T-helper 17 cell (primary cell): Measurements from ENCODE around the gene MIOX. TPM values are rescaled to one million over a fixed set of nuclear protein-coding genes. Genes with fewer than 3 reads are reported as not detected.

Source experiments
- ATAC-seq: fragments of 150-1000 bp; cut with Tn5 transposase; 2 replicates; pipeline ENCODE4 v1.10.0; 2021; ENCODE audit warnings: mild to moderate bottlenecking, moderate library complexity
- DNase-seq, 3 donors: peaks; one replicate each; pipeline versions ENCODE4 v3.0.0 to v3.0.0-alpha.2; 2020 to 2021
- H3K9me3 ChIP-seq: one replicate; pipeline ENCODE4 v1.7.0; 2013; ENCODE audit warnings: low read length, mild to moderate bottlenecking; ENCODE audit not compliant: control insufficient read depth, poor library complexity, severe bottlenecking
- H3K27ac Mint-ChIP-seq: one replicate; pipeline ENCODE4 v1.8.0; 2022; ENCODE audit warnings: mild to moderate bottlenecking, moderate library complexity, mixed read lengths
- H3K27me3 Mint-ChIP-seq: one replicate; pipeline ENCODE4 v1.8.0; 2022; ENCODE audit warnings: mixed read lengths
- H3K36me3 Mint-ChIP-seq: one replicate; pipeline ENCODE4 v1.8.0; 2022; ENCODE audit warnings: low read depth, mixed read lengths
- H3K4me1 Mint-ChIP-seq: one replicate; pipeline ENCODE4 v1.8.0; 2022; ENCODE audit warnings: mild to moderate bottlenecking, mixed read lengths
- H3K4me3 Mint-ChIP-seq: one replicate; pipeline ENCODE4 v1.8.0; 2022; ENCODE audit warnings: mild to moderate bottlenecking, moderate library complexity, mixed read lengths
- total RNA-seq, 4 donors: library from RNA in 2 of 4; stranded (reverse) in 2 of 4; gene quantifications; one replicate each; pipeline ENCODE4 v1.2.3 and lab custom pipeline; 2022 to 2026

MIOX gene
- total RNA-seq, 2 donors from 2014 or later = not detected

GRCh38 chr22:50473088-50473487 lies 13.6 kb upstream of the MIOX start:
- H3K4me1 Mint-ChIP-seq = peaks cover 48% of the 10 kb centered on the region
- H3K36me3 Mint-ChIP-seq = peaks cover 3% of the 10 kb centered on the region
- peak overlapping the region; percentile 97 for H3K27ac Mint-ChIP-seq
- H3K27me3 Mint-ChIP-seq = no peaks in the 10 kb centered on the region
- no peaks in the 10 kb centered on the region for H3K9me3 ChIP-seq
- DNase-seq (peak in 1 of 3 donors; percentile 47), ATAC-seq (peak; percentile 16)
- H3K4me3 Mint-ChIP-seq = peak overlapping the region; percentile 99

- no peaks in the 10 kb centered on the region for H3K9me3 ChIP-seq
- Mint-ChIP-seq H3K27ac (peak overlapping the region; percentile 97), H3K27me3 (no peaks in the 10 kb centered on the region), H3K4me3 (peak overlapping the region; percentile 99), H3K4me1 (peaks cover 44% of the 10 kb centered on the region), H3K36me3 (peaks cover 3% of the 10 kb centered on the region)
- ATAC-seq (no peak), DNase-seq (no peak)
Measured at GRCh38 chr22:50473855-50474671, 12.6 kb upstream of the MIOX start.

GRCh38 chr22:50474710-50475651 lies 11.7 kb upstream of the MIOX start, which contains the start of gene SBF1:
Gene SBF1 (minus strand): TSS chr22:50475035. CDS start chr22:50474840, 195 bp downstream.
- Mint-ChIP-seq H3K4me3 (peak within 1 kb of the TSS; percentile 99), H3K4me1 (peaks cover 38% of the 10 kb centered on the region), H3K27me3 (peaks cover under 1% of the 10 kb centered on the region), H3K27ac (peak within 1 kb of the TSS; percentile 97), H3K36me3 (peaks cover 3% of the 10 kb centered on the region)
- H3K9me3 ChIP-seq = no peaks in the 10 kb centered on the region
- DNase-seq (peak; percentile 84 to 88 (median 84)), ATAC-seq (peak; percentile 77)

DNA sequence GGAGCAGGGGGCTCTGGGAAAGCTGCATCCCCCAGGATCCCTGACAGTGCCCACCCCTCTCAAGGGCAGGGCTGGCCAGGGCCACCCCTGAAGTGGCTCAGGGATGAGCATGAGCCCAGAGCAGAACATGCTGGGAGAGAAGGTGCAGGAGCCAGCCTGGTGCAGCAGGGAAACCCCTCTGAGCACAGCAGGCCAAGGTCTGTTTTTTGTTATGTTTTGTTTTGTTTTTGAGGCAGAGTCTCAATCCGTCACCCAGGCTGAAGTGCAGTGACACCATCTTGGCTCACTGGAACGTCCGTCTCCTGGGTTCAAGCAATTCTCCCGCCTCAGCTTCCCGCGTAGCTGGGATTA lies 11.0 kb upstream of the MIOX start:
- ATAC-seq (no peak), DNase-seq (no peak)
- peaks cover 3% of the 10 kb centered on the region for H3K36me3 Mint-ChIP-seq
- peak overlapping the region; percentile 79 for H3K27ac Mint-ChIP-seq
- H3K4me3 Mint-ChIP-seq = peak overlapping the region; percentile 77
- H3K9me3 ChIP-seq = no peaks in the 10 kb centered on the region
- H3K4me1 Mint-ChIP-seq = peaks cover 38% of the 10 kb centered on the region
- peaks cover 5% of the 10 kb centered on the region for H3K27me3 Mint-ChIP-seq

DNA sequence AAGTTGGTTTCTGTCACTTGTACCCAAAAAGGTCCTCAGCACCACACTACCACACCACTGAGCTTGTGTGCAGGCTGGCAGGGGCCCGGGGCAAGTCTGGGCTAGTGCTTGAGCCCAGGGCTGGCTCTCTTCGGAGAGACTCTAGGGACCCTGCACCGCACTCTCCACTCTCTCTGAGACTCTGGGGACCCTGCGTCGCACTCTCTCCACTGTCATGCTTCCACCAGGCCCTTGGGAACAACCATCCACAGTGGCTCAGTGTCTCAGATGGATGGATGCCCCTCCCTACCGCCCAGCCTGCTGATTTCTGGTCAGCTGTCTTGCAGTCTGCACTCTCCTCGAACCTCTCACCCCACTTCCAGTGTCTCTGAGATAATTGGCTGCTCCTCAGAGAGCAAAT lies 9.8 kb upstream of the MIOX start:
- H3K27me3 Mint-ChIP-seq = peaks cover 5% of the 10 kb centered on the region
- H3K4me1 Mint-ChIP-seq = peaks cover 30% of the 10 kb centered on the region
- no peaks in the 10 kb centered on the region for H3K9me3 ChIP-seq
- H3K4me3 Mint-ChIP-seq = peak overlapping the region; percentile 67
- ATAC-seq (no peak), DNase-seq (no peak)
- peaks cover 3% of the 10 kb centered on the region for H3K36me3 Mint-ChIP-seq
- no peak overlapping the region for H3K27ac Mint-ChIP-seq

DNA sequence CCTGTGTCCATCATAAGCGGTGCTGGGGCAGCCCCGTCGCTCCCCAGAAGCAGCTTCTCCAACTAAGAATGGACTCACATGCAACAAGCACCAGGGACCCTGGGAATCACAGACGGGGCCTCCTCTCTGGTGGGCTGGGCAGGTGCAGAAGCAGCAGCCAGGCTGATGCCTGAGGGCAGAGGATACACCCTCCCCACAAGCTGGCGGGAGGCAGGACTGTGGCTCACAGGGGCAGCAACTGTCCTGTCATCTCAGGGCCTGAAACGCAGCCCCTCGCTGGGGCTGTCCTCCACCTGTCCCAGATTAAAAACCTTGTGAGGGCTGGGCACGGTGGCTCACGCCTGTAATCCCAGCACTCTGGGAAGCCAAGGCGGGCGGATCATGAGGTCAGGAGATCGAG lies 8.7 kb upstream of the MIOX start:
- Mint-ChIP-seq H3K27me3 (peaks cover 5% of the 10 kb centered on the region), H3K36me3 (peaks cover 3% of the 10 kb centered on the region), H3K4me3 (no peak overlapping the region), H3K27ac (no peak overlapping the region), H3K4me1 (peaks cover 22% of the 10 kb centered on the region)
- no peak for DNase-seq
- no peak for ATAC-seq
- H3K9me3 ChIP-seq = no peaks in the 10 kb centered on the region

GRCh38 chr22:50479721-50480120 lies 6.9 kb upstream of the MIOX start:
- no peaks in the 10 kb centered on the region for H3K9me3 ChIP-seq
- ATAC-seq (no peak), DNase-seq (no peak)
- Mint-ChIP-seq H3K4me3 (peak overlapping the region; percentile 81), H3K4me1 (peaks cover 10% of the 10 kb centered on the region), H3K36me3 (no peaks in the 10 kb centered on the region), H3K27ac (no peak overlapping the region), H3K27me3 (peaks cover 5% of the 10 kb centered on the region)

DNA sequence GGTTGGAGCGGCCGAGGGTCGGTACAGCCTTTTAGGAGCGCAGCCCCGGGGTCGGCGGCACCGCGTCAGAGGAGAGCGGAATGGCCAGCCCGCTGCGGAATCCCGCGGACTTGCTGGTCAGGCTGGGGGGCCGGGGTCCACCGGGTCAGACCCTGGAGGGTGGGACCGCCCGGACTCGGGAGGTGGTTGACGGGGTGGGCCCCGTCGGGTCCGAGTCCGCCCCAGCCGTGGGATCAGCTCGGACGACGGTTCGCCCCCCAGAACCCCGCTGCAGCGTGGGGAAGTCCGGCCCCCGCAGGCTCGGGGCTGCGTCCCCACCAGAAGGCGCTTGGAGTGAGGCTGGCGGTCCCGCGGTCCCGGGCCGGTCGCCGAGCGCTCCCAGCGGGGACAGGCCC lies 5.6 kb upstream of the MIOX start:
- Mint-ChIP-seq H3K4me1 (peaks cover 8% of the 10 kb centered on the region), H3K4me3 (peak overlapping the region; percentile 82), H3K27ac (no peak overlapping the region), H3K36me3 (no peaks in the 10 kb centered on the region), H3K27me3 (peaks cover 5% of the 10 kb centered on the region)
- DNase-seq = no peak
- no peak for ATAC-seq
- H3K9me3 ChIP-seq = no peaks in the 10 kb centered on the region

DNA sequence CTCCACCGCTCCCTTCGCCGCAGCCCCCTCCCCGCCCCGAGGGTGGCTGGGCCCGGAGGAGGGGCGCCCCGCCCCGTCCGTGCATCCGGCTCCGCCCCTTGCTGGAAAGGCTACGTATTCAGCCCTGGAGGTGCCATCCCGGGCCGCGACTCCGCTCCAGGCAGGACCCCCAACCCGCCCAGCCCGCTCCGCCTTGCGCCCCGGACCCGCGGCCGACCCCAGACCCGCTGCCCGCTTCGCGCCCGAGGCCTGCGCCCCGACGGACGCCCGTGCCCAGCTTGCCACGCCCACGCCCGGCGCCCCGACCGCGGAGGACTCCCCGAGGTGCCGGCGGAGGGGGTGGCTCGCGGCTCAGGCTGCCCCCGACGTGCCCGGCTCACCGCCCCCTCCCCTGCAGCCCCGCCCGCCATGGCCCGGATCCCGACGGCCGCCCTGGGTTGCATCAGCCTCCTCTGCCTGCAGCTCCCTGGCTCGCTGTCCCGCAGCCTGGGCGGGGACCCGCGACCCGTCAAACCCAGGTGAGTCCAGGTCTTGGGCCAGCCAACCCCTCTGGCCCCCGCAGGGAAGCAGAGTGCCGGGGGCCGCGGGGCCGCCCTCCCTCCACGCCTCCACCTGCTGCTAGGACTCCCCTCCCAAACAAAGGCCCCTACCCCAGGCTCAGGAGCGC lies 5.1 kb upstream of the MIOX start, which contains the start of gene ADM2:
TSS of gene ADM2 (plus strand) at position 104 of the 667 bp plus-strand sequence. CDS start at position 409, 305 bp downstream.
- ATAC-seq (peak; percentile 89), DNase-seq (peak; percentile 37 to 64 (median 60))
- Mint-ChIP-seq H3K4me3 (peak within 1 kb of the TSS; percentile 82), H3K4me1 (peaks cover 8% of the 10 kb centered on the region), H3K36me3 (no peaks in the 10 kb centered on the region), H3K27ac (peak within 1 kb of the TSS; percentile 57), H3K27me3 (peaks cover 5% of the 10 kb centered on the region)
- H3K9me3 ChIP-seq = no peaks in the 10 kb centered on the region

- no peak for DNase-seq
- peaks cover 5% of the 10 kb centered on the region for H3K27me3 Mint-ChIP-seq
- no peaks in the 10 kb centered on the region for H3K9me3 ChIP-seq
- H3K27ac Mint-ChIP-seq = no peak overlapping the region
- peaks cover 6% of the 10 kb centered on the region for H3K4me1 Mint-ChIP-seq
- H3K36me3 Mint-ChIP-seq = no peaks in the 10 kb centered on the region
- no peak for ATAC-seq
- peak overlapping the region; percentile 82 for H3K4me3 Mint-ChIP-seq
Measured at GRCh38 chr22:50482107-50483074, 4.3 kb upstream of the MIOX start.

GRCh38 chr22:50483106-50483505 lies 3.6 kb upstream of the MIOX start:
- H3K27ac Mint-ChIP-seq = no peak overlapping the region
- DNase-seq (no peak), ATAC-seq (no peak)
- H3K27me3 Mint-ChIP-seq = peaks cover 5% of the 10 kb centered on the region
- H3K9me3 ChIP-seq = no peaks in the 10 kb centered on the region
- H3K36me3 Mint-ChIP-seq = no peaks in the 10 kb centered on the region
- peaks cover 6% of the 10 kb centered on the region for H3K4me1 Mint-ChIP-seq
- no peak overlapping the region for H3K4me3 Mint-ChIP-seq

GRCh38 chr22:50483556-50483955 lies 3.1 kb upstream of the MIOX start:
- H3K27ac Mint-ChIP-seq = no peak overlapping the region
- DNase-seq (no peak), ATAC-seq (no peak)
- peaks cover 5% of the 10 kb centered on the region for H3K27me3 Mint-ChIP-seq
- H3K4me3 Mint-ChIP-seq = no peak overlapping the region
- H3K4me1 Mint-ChIP-seq = peaks cover 6% of the 10 kb centered on the region
- H3K9me3 ChIP-seq = no peaks in the 10 kb centered on the region
- H3K36me3 Mint-ChIP-seq = no peaks in the 10 kb centered on the region
